ENCODE data around the gene CALN1. TPM values are rescaled to one million over a fixed set of nuclear protein-coding genes. Genes with fewer than 3 reads are reported as not detected.
A peak's percentile ranks its signal among the peaks of the same experiment; 100 is the strongest.
"Not testable (repeated sequence)": the region's sequence is repeated elsewhere in the genome, so short reads cannot be mapped to it uniquely, and the experiment has no call there.

CALN1 gene
- 1.4 TPM for polyA plus RNA-seq (2013, experiment 1 of 2)
- 1.1 TPM for polyA plus RNA-seq (2013, experiment 2 of 2)

DNA sequence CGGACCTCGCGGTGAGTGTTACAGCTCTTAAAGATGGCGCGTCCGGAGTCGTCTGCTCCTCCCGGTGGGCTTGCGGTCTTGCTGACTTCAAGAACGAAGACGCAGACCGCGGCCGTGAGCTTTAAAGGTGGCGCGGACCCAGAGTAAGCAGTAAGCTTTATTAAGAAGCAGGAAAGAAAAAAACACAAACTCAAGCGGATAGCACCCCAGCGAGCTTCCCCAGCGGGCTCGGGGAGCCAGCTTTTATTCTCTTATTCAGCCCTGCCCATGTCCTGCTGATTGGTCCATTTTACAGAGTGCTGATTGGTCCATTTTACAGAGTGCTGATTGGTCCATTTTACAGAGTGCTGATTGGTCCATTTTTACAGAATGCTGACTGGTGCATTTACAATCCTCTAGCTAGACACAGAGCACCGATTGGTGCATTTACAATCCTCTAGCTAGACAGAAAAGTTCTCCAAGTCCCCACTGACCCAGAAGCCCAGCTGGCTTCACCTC lies at the start of gene CALN1:
Gene CALN1, minus strand, starts transcription at position 218 of the 498 bp plus-strand sequence.
- not testable (repeated sequence) for H3K23ac ChIP-seq (ENCODE audit: low read depth, low read length, poor library complexity); H2BK120ac ChIP-seq (ENCODE audit: low read depth, low read length); H4K8ac ChIP-seq (ENCODE audit: low read depth, low read length); H3K14ac ChIP-seq (ENCODE audit: low read length); DNase-seq (ENCODE audit: low spot score); H3K4me1 ChIP-seq (ENCODE audit: control insufficient read depth in 2 of 2, insufficient read depth in 1 of 2, low read depth in 1 of 2, low read length in 2 of 2); H2AK5ac ChIP-seq (ENCODE audit: low read depth, low read length); H3K9me3 ChIP-seq (replicated peaks in 1 of 2; ENCODE audit: control insufficient read depth in 2 of 2, insufficient read depth in 1 of 2, low read depth in 1 of 2, low read length in 2 of 2); H3K27ac ChIP-seq (replicated peaks; ENCODE audit: low read length); H3K79me1 ChIP-seq (ENCODE audit: low read depth, low read length); H3K4ac ChIP-seq (ENCODE audit: low read length); H4K91ac ChIP-seq (ENCODE audit: low read depth, low read length, poor library complexity); H3K36me3 ChIP-seq (replicated peaks in 1 of 2; ENCODE audit: control insufficient read depth in 2 of 2, insufficient read depth in 2 of 2, low read length in 2 of 2); H2BK15ac ChIP-seq (ENCODE audit: low read length); H2BK5ac ChIP-seq (ENCODE audit: low read length); H2BK12ac ChIP-seq (ENCODE audit: low read length); H3K27me3 ChIP-seq (ENCODE audit: control insufficient read depth in 3 of 3, insufficient read depth in 3 of 3, low read depth in 1 of 3, low read length in 3 of 3); H2AFZ ChIP-seq (ENCODE audit: low read length); H3K18ac ChIP-seq (ENCODE audit: low read length); H3K4me2 ChIP-seq (ENCODE audit: insufficient read depth, low read length, poor library complexity, severe bottlenecking)
- peak within 1 kb of the TSS; percentile 0 for H3K9ac ChIP-seq (ENCODE audit: low read depth, low read length, poor library complexity)
- no CpG with 5 or more reads among the region's 21 CpGs for WGBS, 2 donors (ENCODE audit: extremely low coverage in 2 of 2, insufficient read length in 2 of 2, insufficient replicate concordance in 1 of 2)
- H3K4me3 ChIP-seq (ENCODE audit: low read length in 2 of 2): peak within 1 kb of the TSS in 1 of 2 donors; percentile 4

DNA sequence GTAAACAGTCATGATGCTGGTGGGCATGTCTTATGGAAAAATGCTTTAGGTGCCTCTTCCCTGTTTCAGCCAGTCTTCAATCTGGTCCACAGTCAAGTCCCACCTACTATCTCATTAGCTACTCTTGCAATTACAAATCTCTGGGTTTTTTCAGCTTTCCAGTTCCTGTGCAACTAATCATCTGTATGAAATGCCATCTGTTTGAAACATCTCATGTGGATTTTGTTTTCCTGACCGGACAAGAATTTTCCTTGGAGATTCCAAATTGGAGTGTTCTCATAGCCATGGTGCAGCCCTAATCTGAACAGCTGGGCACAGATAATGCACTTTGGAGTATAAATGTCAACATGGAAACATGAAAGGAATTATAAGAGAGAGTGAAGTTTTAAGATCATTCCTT lies 41.3 kb upstream of the CALN1 start:
- Histone ChIP-seq H3K79me1 (ENCODE audit: low read depth, low read length) (no peaks in the 10 kb centered on the region), H3K4me2 (ENCODE audit: insufficient read depth, low read length, poor library complexity, severe bottlenecking) (no peak overlapping the region), H2AK5ac (ENCODE audit: low read depth, low read length) (no peak overlapping the region), H2BK15ac (ENCODE audit: low read length) (no peak overlapping the region), H3K14ac (ENCODE audit: low read length) (no peak overlapping the region), H3K4ac (ENCODE audit: low read length) (no peak overlapping the region), H2BK12ac (ENCODE audit: low read length) (no peak overlapping the region), H3K18ac (ENCODE audit: low read length) (no peak overlapping the region), H3K4me1 (ENCODE audit: control insufficient read depth in 2 of 2, insufficient read depth in 1 of 2, low read depth in 1 of 2, low read length in 2 of 2) (no peaks in the 10 kb centered on the region), H3K9ac (ENCODE audit: low read depth, low read length, poor library complexity) (no peak overlapping the region), H4K8ac (ENCODE audit: low read depth, low read length) (no peak overlapping the region), H3K36me3 (replicated peaks in 1 of 2; ENCODE audit: control insufficient read depth in 2 of 2, insufficient read depth in 2 of 2, low read length in 2 of 2) (no peaks in the 10 kb centered on the region), H2AFZ (ENCODE audit: low read length) (no peak overlapping the region), H2BK120ac (ENCODE audit: low read depth, low read length) (no peak overlapping the region), H2BK5ac (ENCODE audit: low read length) (no peak overlapping the region), H3K27me3 (ENCODE audit: control insufficient read depth in 3 of 3, insufficient read depth in 3 of 3, low read depth in 1 of 3, low read length in 3 of 3) (no peaks in the 10 kb centered on the region), H3K9me3 (replicated peaks in 1 of 2; ENCODE audit: control insufficient read depth in 2 of 2, insufficient read depth in 1 of 2, low read depth in 1 of 2, low read length in 2 of 2) (peaks cover 0 to 3% of the 10 kb centered on the region in 2 donors), H3K23ac (ENCODE audit: low read depth, low read length, poor library complexity) (no peak overlapping the region), H3K27ac (replicated peaks; ENCODE audit: low read length) (no peak overlapping the region), H3K4me3 (ENCODE audit: low read length in 2 of 2) (no peak overlapping the region), H4K91ac (ENCODE audit: low read depth, low read length, poor library complexity) (no peak overlapping the region)
- DNase-seq (ENCODE audit: low spot score): no peak
- WGBS, 2 donors (ENCODE audit: extremely low coverage in 2 of 2, insufficient read length in 2 of 2, insufficient replicate concordance in 1 of 2): no CpG with 5 or more reads among the region's 1 CpG

DNA sequence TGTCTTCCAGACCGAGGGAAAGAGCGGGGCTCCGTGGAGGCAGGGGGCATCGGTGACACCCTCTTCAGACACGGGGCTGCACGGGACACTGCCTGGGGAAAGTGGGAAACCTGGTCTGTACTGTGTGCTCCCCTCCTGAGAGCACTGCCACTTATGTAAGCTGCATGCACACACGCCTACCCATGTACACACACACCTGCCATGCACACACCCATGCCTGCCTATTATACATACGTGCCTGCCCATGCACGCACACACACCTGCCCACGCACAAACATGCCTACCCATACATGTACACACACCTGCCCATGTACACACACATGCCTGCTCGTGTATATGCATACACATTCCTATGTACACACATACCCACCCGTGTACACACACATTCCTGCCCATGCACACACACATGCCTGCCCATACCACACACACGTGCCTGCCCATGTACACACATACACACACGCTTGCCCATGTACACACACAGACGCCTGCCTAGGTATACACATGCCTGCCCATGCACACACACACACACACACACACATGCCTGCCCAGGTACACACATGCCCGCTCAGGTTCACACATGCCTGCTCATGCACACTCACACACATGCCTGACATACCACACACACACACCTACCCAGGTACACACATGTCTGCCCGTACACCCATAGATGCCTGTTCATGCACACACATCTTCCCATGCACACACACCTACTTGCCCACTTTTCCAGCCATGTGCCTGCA lies 35.5 kb upstream of the CALN1 start:
- H3K4me3 ChIP-seq (ENCODE audit: low read length in 2 of 2): peak overlapping the region in 1 of 2 donors; percentile 51
- H3K9ac ChIP-seq (ENCODE audit: low read depth, low read length, poor library complexity): peak overlapping the region; percentile 47
- H4K91ac ChIP-seq (ENCODE audit: low read depth, low read length, poor library complexity): no peak overlapping the region
- H2BK120ac ChIP-seq (ENCODE audit: low read depth, low read length): no peak overlapping the region
- WGBS, 2 donors (ENCODE audit: extremely low coverage in 2 of 2, insufficient read length in 2 of 2, insufficient replicate concordance in 1 of 2): no CpG with 5 or more reads among the region's 17 CpGs
- no peak for DNase-seq (ENCODE audit: low spot score)
- H3K4me2 ChIP-seq (ENCODE audit: insufficient read depth, low read length, poor library complexity, severe bottlenecking): no peak overlapping the region
- peak overlapping the region; percentile 59 for H3K18ac ChIP-seq (ENCODE audit: low read length)
- no peak overlapping the region for H2BK12ac ChIP-seq (ENCODE audit: low read length)
- no peak overlapping the region for H2AFZ ChIP-seq (ENCODE audit: low read length)
- peak overlapping the region; percentile 6 for H3K4ac ChIP-seq (ENCODE audit: low read length)
- peaks cover 0 to 28% (median 3%) of the 10 kb centered on the region in 3 experiments for H3K27me3 ChIP-seq (ENCODE audit: control insufficient read depth in 3 of 3, insufficient read depth in 3 of 3, low read depth in 1 of 3, low read length in 3 of 3)
- H2BK5ac ChIP-seq (ENCODE audit: low read length): no peak overlapping the region
- H2BK15ac ChIP-seq (ENCODE audit: low read length): peak overlapping the region; percentile 63
- no peaks in the 10 kb centered on the region for H3K36me3 ChIP-seq (replicated peaks in 1 of 2; ENCODE audit: control insufficient read depth in 2 of 2, insufficient read depth in 2 of 2, low read length in 2 of 2)
- no peaks in the 10 kb centered on the region for H3K79me1 ChIP-seq (ENCODE audit: low read depth, low read length)
- no peak overlapping the region for H3K27ac ChIP-seq (replicated peaks; ENCODE audit: low read length)
- no peak overlapping the region for H2AK5ac ChIP-seq (ENCODE audit: low read depth, low read length)
- no peak overlapping the region for H4K8ac ChIP-seq (ENCODE audit: low read depth, low read length)
- peaks cover 0 to under 1% of the 10 kb centered on the region in 2 donors for H3K9me3 ChIP-seq (replicated peaks in 1 of 2; ENCODE audit: control insufficient read depth in 2 of 2, insufficient read depth in 1 of 2, low read depth in 1 of 2, low read length in 2 of 2)
- H3K23ac ChIP-seq (ENCODE audit: low read depth, low read length, poor library complexity): peak overlapping the region; percentile 69
- H3K4me1 ChIP-seq (ENCODE audit: control insufficient read depth in 2 of 2, insufficient read depth in 1 of 2, low read depth in 1 of 2, low read length in 2 of 2): peaks cover 0 to 19% of the 10 kb centered on the region in 2 donors
- no peak overlapping the region for H3K14ac ChIP-seq (ENCODE audit: low read length)

GRCh38 chr7:72446591-72447462 lies 34.7 kb upstream of the CALN1 start:
- no peak for DNase-seq (ENCODE audit: low spot score)
- H2BK15ac ChIP-seq (ENCODE audit: low read length): peak overlapping the region; percentile 63
- no peak overlapping the region for H3K14ac ChIP-seq (ENCODE audit: low read length)
- no peak overlapping the region for H4K8ac ChIP-seq (ENCODE audit: low read depth, low read length)
- no peak overlapping the region for H3K4ac ChIP-seq (ENCODE audit: low read length)
- H3K9me3 ChIP-seq (replicated peaks in 1 of 2; ENCODE audit: control insufficient read depth in 2 of 2, insufficient read depth in 1 of 2, low read depth in 1 of 2, low read length in 2 of 2): no peaks in the 10 kb centered on the region
- no peaks in the 10 kb centered on the region for H3K79me1 ChIP-seq (ENCODE audit: low read depth, low read length)
- H2BK120ac ChIP-seq (ENCODE audit: low read depth, low read length): no peak overlapping the region
- peaks cover 0 to 19% of the 10 kb centered on the region in 2 donors for H3K4me1 ChIP-seq (ENCODE audit: control insufficient read depth in 2 of 2, insufficient read depth in 1 of 2, low read depth in 1 of 2, low read length in 2 of 2)
- no peak overlapping the region for H3K4me3 ChIP-seq (ENCODE audit: low read length in 2 of 2)
- no peak overlapping the region for H2AK5ac ChIP-seq (ENCODE audit: low read depth, low read length)
- WGBS, 2 donors (ENCODE audit: extremely low coverage in 2 of 2, insufficient read length in 2 of 2, insufficient replicate concordance in 1 of 2): no CpG with 5 or more reads among the region's 20 CpGs
- H3K9ac ChIP-seq (ENCODE audit: low read depth, low read length, poor library complexity): peak overlapping the region; percentile 47
- H2BK12ac ChIP-seq (ENCODE audit: low read length): no peak overlapping the region
- H2AFZ ChIP-seq (ENCODE audit: low read length): peak overlapping the region; percentile 31
- no peak overlapping the region for H2BK5ac ChIP-seq (ENCODE audit: low read length)
- peaks cover 0 to 28% (median 3%) of the 10 kb centered on the region in 3 experiments for H3K27me3 ChIP-seq (ENCODE audit: control insufficient read depth in 3 of 3, insufficient read depth in 3 of 3, low read depth in 1 of 3, low read length in 3 of 3)
- no peaks in the 10 kb centered on the region for H3K36me3 ChIP-seq (replicated peaks in 1 of 2; ENCODE audit: control insufficient read depth in 2 of 2, insufficient read depth in 2 of 2, low read length in 2 of 2)
- no peak overlapping the region for H3K27ac ChIP-seq (replicated peaks; ENCODE audit: low read length)
- no peak overlapping the region for H4K91ac ChIP-seq (ENCODE audit: low read depth, low read length, poor library complexity)
- peak overlapping the region; percentile 59 for H3K18ac ChIP-seq (ENCODE audit: low read length)
- peak overlapping the region; percentile 69 for H3K23ac ChIP-seq (ENCODE audit: low read depth, low read length, poor library complexity)
- H3K4me2 ChIP-seq (ENCODE audit: insufficient read depth, low read length, poor library complexity, severe bottlenecking): no peak overlapping the region
